EH (cell line): Measurements from ENCODE around the gene CCDC74B.
A peak's percentile ranks its signal among the peaks of the same experiment; 100 is the strongest.
"Not testable (repeated sequence)": the region's sequence is repeated elsewhere in the genome, so short reads cannot be mapped to it uniquely, and the experiment has no call there.

Source experiments
- DNase-seq: peaks from one replicate; pipeline ENCODE4 v3.0.0-alpha.2; 2015; ENCODE audit warnings: low read depth

The CCDC74B gene

DNA sequence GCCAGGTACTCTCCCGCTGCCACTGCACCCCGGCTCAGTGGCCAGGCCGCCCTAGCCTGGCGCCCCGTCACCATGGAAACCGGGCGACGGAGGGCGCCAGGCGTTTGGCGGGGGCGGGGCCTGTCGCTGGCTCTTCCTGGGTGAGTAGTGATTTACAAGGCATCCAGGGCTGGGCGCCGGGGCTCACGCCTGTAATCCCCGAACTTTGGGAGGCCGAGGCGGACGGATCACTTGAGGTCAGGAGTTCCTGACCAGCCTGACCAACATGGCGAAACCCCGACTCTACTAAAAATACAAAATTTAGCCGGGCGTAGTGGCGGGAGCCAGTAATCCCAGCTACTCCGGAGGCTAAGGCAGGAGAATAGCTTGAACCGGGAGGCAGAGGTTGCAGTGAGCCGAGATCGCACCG lies at the start of gene CCDC74B:
TSS of gene CCDC74B (minus strand) at position 107 of the 409 bp plus-strand sequence. CDS start 116 bp downstream, outside the sequence.
- peak; percentile 70 for DNase-seq

DNA sequence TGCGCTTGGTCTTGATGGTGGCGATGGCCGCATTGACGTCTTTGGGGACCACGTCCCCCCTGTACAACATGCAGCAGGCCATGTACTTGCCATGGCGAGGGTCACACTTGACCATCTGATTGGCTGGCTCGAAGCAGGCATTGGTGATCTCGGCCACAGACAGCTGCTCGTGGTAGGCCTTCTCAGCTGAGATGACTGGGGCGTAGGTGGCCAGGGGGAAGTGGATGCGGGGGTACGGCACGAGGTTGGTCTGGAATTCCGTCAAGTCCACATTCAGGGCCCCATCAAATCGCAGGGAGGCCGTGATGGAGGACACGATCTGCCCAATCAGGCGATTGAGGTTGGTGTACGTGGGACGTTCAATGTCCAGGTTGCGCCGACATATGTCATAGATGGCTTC lies 48.9 kb upstream of the CCDC74B start:
- not testable (repeated sequence) for DNase-seq

DNA sequence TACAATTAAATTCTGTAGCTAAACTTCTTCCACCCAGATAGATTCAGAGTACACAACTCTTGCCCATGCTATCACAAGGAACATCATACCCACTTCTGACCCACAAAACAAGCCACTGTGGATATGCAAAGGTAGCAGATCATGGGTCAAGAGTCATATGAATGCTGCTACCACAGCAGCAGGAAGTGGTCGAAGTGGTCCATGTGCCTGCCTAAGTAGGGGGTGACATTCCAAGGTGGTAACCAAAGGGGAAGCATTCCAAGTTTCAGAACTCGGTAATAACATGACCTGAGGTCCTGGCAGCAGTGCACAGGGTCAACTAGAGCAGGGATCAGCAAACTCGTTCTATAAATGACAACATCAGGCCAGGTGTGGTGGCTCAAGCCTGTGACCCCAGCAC lies 47.5 kb upstream of the CCDC74B start:
- not testable (repeated sequence) for DNase-seq

DNA sequence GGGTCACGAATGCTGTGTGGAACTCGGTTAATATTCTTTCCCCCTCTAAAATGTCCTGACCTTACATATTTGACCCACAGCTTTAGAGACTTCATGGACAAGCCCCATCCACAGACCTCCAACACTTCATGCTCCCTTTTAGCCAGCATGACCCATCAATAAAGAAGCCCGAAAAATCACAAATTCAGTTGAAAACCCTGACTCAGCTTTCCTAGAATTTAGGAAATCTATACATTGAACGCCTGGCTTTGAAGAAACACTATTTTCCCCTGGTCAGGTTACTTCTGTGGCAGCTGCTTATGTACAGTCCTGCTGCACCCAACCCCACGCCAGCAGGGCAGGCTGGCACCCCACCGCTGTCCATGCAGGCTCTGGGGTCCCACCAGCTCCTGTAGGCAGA lies 46.4 kb upstream of the CCDC74B start:
- DNase-seq, result not testable (repeated sequence)

DNA sequence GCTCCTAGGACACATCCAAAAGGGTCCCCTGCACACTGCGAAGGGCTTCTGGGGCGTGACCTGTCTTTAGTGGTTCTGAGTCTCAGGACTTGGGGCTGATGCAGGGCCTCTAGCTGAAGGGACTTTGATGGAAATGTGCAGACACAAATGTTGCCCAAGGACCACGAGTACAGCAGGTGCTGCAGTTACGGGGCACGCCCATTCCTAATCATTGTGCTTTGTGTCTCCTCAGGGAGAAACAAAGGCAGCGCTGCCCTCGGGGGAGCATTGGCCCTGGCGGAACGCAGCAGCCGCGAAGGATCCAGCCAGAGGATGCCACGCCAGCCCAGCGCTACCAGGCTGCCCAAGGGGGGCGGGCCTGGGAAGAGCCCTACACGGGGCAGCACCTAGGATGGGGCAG lies 45.3 kb upstream of the CCDC74B start:
- no peak for DNase-seq

DNA sequence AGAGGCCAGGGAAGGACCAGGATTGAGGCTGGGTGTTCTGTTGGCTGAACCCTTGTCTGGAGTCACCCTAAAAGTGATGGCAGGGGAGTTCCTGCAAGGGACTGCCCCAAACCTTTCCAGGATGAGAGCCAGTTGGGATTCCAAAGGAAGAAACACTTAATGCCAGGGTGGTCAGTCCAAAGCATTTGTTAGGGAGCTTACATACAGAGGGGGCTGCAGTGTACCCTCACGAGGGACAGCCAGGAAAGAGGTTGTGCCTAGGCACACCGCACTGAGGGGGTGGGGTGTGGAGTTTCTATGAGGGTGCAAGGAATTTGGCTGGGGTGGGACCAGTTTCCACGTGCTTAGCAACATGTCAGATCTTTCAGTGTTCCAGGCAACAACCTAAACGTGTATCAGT lies 44.0 kb upstream of the CCDC74B start:
- not testable (repeated sequence) for DNase-seq

DNA sequence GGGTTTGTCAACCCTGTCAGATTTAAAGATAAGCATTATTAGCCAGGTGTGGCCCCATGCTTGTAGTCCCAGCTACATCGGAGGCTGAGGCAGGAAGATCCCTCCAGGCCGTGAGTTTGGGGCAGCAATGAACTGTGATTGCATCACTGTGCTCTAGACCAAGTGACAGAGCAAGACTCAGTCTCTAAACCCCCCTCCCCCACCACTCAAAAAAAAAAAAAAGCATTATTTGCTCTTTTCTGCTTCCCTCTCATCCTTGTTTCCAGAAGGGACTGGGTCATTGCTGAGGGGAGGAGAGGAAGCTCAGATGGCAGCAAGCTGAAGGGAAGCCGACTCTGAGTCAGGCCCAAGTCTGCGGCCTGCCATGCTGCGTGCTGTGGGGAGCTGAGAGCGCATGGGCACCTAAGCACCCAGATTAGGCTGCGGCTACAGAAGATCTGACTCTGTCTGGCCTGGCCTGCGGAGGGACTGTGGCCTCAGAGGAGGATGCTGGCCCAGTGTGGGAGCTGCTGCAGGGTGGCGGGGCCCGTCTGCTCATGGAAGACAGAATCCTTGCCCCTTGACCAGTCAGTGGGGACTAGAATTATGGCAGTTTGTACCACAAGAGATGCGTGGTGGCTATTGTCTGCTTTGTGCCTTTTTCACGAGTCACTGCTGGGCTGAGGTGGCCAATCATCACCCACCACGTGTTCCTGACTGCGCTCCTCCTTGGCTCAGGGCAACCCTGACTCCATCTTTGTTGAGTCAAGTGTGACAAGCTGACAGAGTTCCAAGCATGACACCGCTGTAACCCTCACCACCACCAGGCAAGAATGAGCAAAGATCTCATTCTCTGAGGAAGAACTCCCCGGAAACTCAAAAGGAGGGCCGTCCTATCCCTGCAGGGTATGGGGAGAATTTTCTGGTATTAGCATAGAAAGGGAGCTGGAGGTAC lies 43.2 kb upstream of the CCDC74B start:
- not testable (repeated sequence) for DNase-seq

DNA sequence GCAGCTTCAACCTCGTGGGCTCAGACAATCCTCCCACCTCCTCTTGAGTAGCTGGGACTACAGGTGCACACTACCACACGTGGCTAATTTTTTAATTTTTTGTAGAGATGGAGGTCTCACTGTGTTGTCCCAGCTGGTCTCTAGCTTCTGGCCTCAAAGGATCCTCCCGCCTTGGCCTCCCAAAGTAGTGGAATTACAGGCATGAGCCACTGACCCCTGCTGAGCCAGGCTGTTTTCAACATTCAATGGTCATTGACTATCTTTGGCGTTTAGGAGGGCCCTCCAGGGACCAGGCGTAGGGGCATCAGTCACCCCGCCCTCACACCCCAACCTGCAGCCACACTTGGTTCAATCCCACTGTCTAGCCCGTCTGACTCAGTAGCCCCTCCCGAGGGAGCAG lies 42.4 kb upstream of the CCDC74B start:
- no peak for DNase-seq

DNA sequence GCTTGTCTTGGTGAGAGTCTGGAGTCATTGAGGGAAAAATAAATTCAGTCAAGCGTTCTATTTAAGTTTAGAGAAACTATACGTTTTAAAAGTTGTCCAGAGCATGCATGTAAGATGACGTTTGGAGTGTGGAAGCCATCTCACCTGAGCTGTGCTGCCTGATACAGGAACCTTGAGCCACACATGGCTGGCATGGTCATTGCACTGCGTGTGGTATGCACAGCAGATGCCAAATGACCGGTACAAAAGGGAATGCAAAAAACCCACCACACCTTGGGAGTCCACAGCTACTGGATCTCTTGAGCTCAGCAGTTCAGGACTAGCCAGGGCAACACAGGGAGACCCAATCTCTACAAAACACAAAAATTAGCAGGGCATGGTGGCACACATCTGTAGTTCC lies 41.5 kb upstream of the CCDC74B start:
- DNase-seq, result no peak

DNA sequence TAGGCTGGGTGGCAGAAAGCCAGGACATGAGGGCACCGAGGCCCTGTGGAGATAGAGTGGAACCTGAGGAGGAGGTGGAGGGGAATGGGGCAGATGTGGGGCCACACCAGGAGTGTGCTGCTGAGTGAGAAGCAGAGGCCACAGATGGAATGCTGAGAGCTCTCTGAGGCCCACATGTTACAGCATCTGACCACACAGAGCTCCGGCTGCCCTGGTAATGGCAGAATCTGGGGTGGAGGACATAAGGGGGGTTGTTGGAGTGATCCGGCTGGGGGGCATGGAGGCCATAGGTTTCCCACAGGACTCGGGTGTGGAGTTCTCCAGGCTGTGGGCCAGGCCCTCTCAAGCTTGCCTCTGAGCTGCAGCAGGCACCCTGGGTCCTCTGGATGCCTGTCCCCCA lies 41.0 kb upstream of the CCDC74B start:
- no peak for DNase-seq

DNA sequence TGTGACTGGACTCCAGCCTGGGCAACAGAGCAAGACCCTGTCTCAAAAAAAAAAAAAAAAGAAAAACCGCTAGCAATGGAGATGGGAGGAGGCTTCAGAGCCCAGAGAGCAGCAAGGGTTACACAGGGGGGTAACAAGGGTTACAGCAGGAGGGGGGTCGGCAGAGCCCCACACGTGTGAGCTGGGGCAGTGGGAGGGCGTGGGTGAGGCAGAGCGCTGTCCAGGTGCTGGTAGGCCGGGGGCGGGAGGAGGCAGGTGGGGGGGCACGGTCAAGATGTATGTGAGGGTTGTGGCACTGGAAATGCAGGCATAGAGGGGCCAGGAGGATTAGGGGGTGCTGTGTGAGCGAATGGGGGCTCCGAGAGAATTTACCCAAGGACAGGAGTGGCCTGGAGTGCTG lies 40.5 kb upstream of the CCDC74B start:
- no peak for DNase-seq

DNA sequence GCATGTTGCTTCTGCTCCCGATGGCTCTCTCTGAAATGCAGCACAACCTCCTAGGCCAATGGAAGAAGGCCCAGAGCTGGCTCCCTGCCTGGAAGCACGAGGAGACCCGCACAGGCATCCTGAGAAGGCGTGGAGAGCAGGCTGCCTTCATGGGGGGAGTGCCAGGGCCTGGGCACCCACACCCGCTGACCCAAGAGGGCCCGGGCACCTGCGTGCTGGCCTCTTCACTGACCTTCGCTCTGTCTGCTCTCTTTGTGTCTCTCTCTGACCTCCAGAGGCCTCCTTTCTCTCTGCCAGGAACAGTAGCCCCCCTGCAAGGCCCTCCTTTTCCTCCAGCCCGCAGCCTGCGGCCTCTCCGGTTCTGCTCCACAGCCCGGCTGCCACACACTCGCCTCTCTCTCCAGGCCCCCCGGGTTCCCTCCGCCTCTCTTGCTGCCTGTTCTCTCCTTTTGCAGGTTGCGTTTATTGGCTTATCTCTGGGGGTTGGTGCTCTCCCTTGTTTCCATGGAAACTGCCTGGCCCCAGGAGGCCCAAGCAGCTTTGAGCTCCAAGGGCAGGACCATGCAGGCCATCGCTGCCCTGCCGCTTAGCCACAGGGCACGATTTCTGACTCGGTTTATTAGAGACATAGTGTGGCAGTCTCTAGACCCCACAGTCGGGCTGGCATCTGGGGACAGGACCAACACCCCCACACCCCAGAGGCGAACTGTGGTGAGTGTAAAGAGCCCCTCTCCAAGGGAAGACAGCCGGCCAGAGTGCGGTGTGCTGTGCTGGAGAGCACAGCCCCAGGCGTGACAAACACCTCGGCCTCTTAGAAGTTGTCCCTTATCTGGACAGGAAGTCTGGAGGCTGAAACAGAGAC lies 38.8 kb upstream of the CCDC74B start:
- peak; percentile 50 for DNase-seq

DNA sequence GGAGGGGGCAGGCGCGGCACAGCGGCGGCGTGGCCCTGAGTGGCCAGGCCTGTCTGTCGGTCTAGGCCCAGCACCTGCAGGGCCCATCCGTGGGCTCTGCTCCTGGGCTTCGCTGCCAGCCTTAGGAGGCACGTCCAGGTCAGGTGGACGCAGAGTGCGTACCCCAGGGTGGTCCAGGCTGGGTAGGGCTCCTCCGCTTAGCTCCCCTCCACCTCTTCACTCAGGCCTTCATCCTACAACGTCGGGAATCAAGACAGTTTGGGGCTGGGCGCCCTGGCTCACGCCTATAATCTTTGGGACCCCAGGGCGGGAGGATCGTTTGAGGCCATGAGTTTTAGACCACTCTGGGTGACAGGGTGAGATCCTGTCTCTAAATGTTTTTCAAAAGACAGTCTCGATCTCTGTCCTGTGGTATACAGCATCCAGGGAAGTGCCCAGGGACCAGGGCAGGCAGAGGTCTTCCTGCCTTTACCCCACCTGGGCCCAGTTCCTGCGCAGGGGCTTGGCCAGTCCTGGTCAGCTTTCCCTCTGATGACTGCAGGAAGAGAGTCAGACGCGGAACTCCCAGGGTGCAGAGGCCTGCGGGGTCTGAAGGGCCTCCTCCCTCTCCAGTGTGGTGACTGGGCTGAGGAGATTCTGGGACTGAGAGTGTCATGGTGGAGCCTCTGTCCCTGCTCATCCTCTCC lies 38.1 kb upstream of the CCDC74B start:
- DNase-seq, result not testable (repeated sequence)

DNA sequence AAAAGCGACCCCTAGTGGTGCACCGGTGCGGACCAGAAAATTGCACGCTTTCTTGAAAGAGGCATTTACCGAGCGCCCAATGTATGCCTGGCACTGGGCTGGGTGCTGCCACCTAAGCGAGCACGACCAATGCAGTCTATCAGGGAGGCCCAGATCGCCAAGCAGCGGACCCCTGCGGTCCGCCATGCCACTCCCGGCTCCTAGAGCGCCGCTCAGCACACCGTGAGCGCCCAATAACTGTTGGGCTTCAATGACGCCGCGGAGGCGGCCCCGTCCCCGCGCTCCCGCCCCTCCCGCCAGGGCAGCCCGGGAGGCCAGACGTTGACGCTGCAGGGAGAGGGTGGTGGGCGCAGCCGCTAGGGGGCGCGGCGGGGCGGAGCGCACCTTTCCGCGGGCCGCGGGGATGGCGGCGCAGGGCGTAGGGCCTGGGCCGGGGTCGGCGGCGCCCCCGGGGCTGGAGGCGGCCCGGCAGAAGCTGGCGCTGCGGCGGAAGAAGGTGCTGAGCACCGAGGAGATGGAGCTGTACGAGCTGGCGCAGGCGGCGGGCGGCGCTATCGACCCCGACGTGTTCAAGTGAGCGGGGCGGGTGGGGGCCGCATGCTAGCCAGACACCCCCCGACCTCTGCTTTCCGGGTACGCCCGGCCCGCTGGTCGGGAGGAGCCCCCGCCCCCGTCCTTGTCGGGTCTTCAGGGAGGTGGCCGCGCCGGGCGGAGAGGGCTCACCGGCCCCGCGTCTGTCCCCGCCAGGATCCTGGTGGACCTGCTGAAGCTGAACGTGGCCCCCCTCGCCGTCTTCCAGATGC lies 37.2 kb upstream of the CCDC74B start, which contains the start of gene MZT2B:
TSS of gene MZT2B (plus strand) at position 383 of the 803 bp plus-strand sequence. CDS start at position 404, 21 bp downstream.
- DNase-seq, result peak; percentile 86

DNA sequence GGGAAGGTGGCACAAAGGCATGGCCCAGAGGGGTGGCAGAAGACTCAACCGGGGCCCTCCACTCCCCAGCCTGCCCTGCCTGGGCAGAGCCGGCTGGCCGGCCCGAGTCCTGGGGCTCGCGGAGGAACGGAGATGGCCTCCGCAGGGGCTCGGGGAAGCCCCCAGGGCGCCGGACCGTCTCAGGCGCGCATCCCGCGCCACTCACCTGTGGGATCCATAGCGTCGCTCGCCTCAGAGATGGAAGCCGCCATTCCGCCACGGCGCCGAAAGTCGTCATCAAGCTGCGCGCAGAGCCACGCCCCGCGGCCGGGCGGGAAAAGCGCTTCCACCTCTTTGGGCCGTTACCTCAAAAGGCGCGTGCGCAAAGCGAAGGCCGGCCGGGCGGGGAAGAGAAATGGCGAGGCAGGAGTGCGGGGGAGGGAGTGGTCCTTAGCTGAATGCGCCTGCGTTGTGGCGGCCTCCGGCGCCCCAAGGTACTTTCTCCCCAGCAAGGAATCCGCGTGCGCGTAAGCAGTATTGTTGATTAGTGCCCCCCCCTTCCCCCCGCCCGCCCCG lies 36.5 kb upstream of the CCDC74B start, which contains the start of gene SMPD4:
TSS of gene SMPD4 (minus strand) at position 278 of the 555 bp plus-strand sequence. CDS start 5,010 bp downstream, outside the sequence.
- peak; percentile 96 for DNase-seq

DNA sequence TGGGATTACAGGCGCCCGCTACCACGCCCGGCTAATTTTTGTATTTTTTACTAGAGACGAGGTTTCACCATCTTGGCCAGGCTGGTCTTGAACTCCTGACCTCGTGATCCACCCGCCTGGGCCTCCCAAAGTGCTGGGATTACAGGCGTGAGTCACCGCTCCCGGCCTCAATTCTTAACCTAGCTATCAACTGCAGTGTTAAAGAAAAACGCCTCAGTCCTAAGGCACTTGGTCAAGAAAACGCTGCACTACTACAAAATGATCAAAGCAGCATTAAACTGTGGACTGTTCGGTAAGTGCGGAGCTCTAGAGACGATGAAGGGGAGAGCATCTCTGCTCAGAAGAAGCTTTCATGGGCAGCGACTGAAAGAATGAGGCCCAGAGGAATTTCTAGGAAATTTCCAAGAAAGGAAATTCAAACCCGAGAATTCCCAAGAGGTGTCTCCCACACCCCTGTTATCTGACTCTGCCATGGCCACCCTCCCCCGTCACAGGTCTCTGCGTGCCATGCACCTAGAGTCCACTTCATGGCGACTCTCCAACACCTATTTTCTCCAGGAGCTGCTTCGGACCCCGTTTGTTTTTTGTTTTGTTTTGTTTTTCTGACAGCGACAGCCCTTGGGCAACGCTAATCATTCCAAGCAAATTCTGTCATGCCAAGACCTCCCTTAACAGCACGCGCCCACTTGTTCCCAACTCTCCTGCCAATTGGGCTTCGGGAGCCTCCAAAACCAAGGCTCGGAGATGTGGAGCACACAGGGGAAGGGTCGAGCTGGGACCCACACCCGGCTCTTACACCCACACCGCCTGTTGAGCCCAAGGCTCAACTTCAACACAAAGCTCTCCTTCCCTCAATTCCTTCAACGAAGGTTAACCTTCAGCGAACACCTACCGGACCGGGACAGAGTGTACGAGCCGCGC lies 35.8 kb upstream of the CCDC74B start:
- DNase-seq, result not testable (repeated sequence)

DNA sequence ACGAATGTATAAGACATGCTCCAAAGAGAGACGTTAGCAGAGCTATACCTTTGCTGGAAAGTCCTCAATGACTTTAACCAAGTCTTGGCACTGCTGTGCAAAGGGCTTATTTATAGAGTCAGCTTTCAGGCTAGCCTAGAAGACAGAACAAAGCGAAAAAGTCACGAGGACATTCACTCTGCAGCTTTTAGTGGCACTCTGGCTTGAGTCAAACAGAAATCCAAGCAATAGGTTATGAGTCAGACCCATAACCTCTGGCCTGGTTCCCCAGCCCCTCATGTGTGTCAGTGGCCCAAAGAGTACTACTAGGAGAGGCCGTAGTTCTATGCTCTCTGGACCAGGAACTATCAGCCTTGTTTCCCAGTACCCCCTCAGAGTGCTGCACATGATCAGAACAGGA lies 30.0 kb upstream of the CCDC74B start:
- not testable (repeated sequence) for DNase-seq

DNA sequence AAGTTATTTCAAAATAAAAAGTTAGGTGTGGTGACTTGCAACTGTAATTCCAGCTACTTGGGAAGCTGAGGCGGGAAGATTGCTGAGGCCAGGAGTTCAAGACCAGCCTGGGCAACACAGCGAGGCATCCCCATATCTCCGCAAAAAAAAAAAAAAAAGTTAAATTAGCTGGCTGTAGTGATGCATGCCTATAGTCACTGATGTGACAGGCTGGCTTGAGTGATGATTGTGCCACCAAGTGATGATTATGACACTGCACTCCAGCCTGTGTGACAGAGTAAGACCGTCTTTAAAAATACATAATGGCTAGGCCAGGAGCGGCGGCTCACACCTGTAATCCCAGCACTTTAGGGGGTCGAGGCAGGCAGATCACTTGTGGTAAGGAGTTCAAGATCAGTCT lies 25.0 kb upstream of the CCDC74B start:
- no peak for DNase-seq

DNA sequence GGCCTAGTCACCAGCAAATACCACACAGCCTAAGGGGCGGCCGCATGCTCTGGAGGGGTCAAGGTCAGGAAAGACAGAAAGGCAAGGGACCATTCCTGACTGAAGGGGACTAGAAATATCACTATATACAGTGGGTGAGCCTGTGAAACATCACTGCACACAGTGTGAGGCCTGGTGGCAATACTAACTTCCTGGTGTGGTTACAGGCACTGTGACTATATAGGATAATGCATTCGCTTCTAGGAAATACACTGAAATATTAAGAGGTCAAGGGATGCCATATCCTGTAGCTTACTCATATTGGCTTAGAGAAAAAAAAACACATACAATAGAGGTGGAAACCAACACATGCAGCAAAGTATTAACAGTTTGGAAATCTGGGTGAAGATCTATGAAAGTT lies 24.3 kb upstream of the CCDC74B start:
- not testable (repeated sequence) for DNase-seq

DNA sequence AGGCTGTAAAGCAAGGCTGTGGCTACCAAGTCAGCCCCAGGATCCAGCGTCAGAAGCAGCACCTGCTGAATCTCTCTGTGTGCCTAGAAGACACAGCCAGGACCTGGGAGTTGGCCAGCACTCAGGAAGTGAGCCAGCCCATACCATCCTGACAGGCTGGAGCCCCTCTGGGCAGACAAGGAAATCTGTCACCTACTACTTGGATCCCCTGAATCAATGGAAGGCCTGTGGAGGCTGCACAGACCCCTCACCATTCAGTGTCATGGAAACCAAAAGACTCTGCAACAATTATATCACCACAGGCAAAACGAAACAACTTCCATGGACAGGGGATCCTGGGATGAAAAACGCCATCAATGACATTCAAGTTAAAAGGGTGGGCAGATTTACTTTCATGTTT lies 21.7 kb upstream of the CCDC74B start:
- DNase-seq, result not testable (repeated sequence)
